GM21825 (cell line): ENCODE data around the gene SLC16A11.
"Not testable (repeated sequence)": the region's sequence is repeated elsewhere in the genome, so short reads cannot be mapped to it uniquely, and the experiment has no call there.

ENCODE experiments used
- ATAC-seq: cut with Tn5 transposase; IDR thresholded peaks from one replicate; pipeline ENCODE4 v1.9.1; 2021; ENCODE audit warnings: mild to moderate bottlenecking, moderate library complexity; ENCODE audit not compliant: unreplicated experiment

SLC16A11 gene

GRCh38 chr17:7043497-7044198 is at the start of gene SLC16A11:
Gene SLC16A11, minus strand, starts transcription at chr17:7044092. Its CDS starts 579 bp downstream, at chr17:7043513.
- no peak for ATAC-seq

GRCh38 chr17:7091311-7092005 is 47.6 kb upstream of the SLC16A11 start:
- ATAC-seq, result not testable (repeated sequence)

GRCh38 chr17:7089570-7089969 is 45.7 kb upstream of the SLC16A11 start:
- not testable (repeated sequence) for ATAC-seq

- not testable (repeated sequence) for ATAC-seq
These were observed 44.5 kb upstream of the SLC16A11 start for GRCh38 chr17:7088442-7088841.

- ATAC-seq, result no peak
These were observed 40.2 kb upstream of the SLC16A11 start for GRCh38 chr17:7084088-7084487.

- ATAC-seq, result no peak
These were observed 39.7 kb upstream of the SLC16A11 start for GRCh38 chr17:7083592-7083991.

- no peak for ATAC-seq
These were observed 37.6 kb upstream of the SLC16A11 start for GRCh38 chr17:7081341-7082062.

- no peak for ATAC-seq
These were observed 36.7 kb upstream of the SLC16A11 start for GRCh38 chr17:7080456-7081041.

- no peak for ATAC-seq
These were observed 35.9 kb upstream of the SLC16A11 start, which contains the start of gene CLEC10A for GRCh38 chr17:7079581-7080455. Gene CLEC10A, minus strand, starts transcription at chr17:7080251. Its CDS starts 1,439 bp downstream, at chr17:7078812.

GRCh38 chr17:7078711-7079110 is 34.8 kb upstream of the SLC16A11 start:
- ATAC-seq, result no peak

- ATAC-seq, result no peak
These were observed 34.1 kb upstream of the SLC16A11 start for GRCh38 chr17:7077911-7078546.

GRCh38 chr17:7074931-7075330 is 31.0 kb upstream of the SLC16A11 start:
- ATAC-seq, result no peak

GRCh38 chr17:7072406-7072805 is 28.5 kb upstream of the SLC16A11 start:
- ATAC-seq, result no peak

- no peak for ATAC-seq
These were observed 26.8 kb upstream of the SLC16A11 start for GRCh38 chr17:7070712-7071111.

- ATAC-seq, result no peak
These were observed 24.4 kb upstream of the SLC16A11 start for GRCh38 chr17:7068268-7068667.

- no peak for ATAC-seq
These were observed 23.3 kb upstream of the SLC16A11 start for GRCh38 chr17:7067198-7067597.

- ATAC-seq, result no peak
These were observed 20.4 kb upstream of the SLC16A11 start for GRCh38 chr17:7064261-7064660.

- no peak for ATAC-seq
These were observed 19.7 kb upstream of the SLC16A11 start for GRCh38 chr17:7063518-7064094.

- no peak for ATAC-seq
These were observed 16.4 kb upstream of the SLC16A11 start for GRCh38 chr17:7060165-7060891.
